Measurements from ENCODE around the gene C17orf75.

The C17orf75 gene

DNA sequence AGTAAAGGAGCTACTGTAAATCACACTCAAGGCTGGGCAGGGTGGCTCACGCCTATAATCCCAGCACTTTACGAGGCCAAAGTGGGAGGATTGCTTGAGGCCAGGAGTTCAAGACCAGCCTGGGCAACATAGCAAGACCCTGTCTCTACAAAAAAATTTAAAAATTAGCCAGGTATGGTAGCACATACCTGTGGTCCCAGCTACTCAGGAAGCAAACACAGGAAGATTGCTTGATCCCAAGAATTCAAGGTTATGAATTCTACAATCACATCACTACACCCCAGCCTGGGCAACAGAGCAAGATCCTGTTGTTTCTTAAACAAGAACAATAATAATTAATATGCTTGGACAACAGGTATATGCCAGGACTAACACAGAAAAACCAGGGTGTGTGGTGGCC is 63.2 kb downstream of the C17orf75 start:
- DNase-seq (ENCODE audit: low read depth): no peak
- H3K4me3 ChIP-seq (replicated peaks; ENCODE audit: low read depth, low read length): no peak overlapping the region
- TF ChIP-seq, protein P1, sequence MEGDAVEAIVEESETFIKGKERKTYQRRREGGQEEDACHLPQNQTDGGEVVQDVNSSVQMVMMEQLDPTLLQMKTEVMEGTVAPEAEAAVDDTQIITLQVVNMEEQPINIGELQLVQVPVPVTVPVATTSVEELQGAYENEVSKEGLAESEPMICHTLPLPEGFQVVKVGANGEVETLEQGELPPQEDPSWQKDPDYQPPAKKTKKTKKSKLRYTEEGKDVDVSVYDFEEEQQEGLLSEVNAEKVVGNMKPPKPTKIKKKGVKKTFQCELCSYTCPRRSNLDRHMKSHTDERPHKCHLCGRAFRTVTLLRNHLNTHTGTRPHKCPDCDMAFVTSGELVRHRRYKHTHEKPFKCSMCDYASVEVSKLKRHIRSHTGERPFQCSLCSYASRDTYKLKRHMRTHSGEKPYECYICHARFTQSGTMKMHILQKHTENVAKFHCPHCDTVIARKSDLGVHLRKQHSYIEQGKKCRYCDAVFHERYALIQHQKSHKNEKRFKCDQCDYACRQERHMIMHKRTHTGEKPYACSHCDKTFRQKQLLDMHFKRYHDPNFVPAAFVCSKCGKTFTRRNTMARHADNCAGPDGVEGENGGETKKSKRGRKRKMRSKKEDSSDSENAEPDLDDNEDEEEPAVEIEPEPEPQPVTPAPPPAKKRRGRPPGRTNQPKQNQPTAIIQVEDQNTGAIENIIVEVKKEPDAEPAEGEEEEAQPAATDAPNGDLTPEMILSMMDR (IDR thresholded peaks at IDR 0.05; ENCODE audit: low read length, missing control alignments): no peak

Data from fibroblast of pulmonary artery (primary cell).